Activated T-helper 2 cell treated with anti-CD3 and anti-CD28 coated beads, Interferon-gamma antibody, Interleukin-2, Interleukin-4, amounts not matched to agents 10 μg/mL and 5 μg/mL and 100 μg/mL, durations not matched to agents 14 hours and 24 hours and 36 hours (primary cell): Measurements from ENCODE around the gene OFD1. TPM values are rescaled to one million over a fixed set of nuclear protein-coding genes. Genes with fewer than 3 reads are reported as not detected.

Experiments
- DNase-seq: peaks from one replicate; pipeline ENCODE4 v3.0.0; 2021; ENCODE audit warnings: low spot score
- H3K27ac Mint-ChIP-seq: one replicate; pipeline ENCODE4 v1.8.0; 2021; ENCODE audit warnings: mixed read lengths
- H3K27me3 Mint-ChIP-seq: one replicate; pipeline ENCODE4 v1.8.0; 2021; ENCODE audit warnings: low read depth, mixed read lengths
- H3K36me3 Mint-ChIP-seq: one replicate; pipeline ENCODE4 v1.8.0; 2021; ENCODE audit warnings: low read depth, mixed read lengths
- H3K4me1 Mint-ChIP-seq: one replicate; pipeline ENCODE4 v1.8.0; 2021; ENCODE audit warnings: low read depth, mixed read lengths
- H3K4me3 Mint-ChIP-seq: one replicate; pipeline ENCODE4 v1.8.0; 2021; ENCODE audit warnings: low read depth, mild to moderate bottlenecking, moderate library complexity, mixed read lengths
- H3K9me3 Mint-ChIP-seq: one replicate; pipeline ENCODE4 v1.8.0; 2021; ENCODE audit warnings: mixed read lengths
- intact Hi-C: fragments of 100-400 bp; cut with micrococcal nuclease; formaldehyde crosslinking; loops from one replicate; pipeline ENCODE4 v1.15.1; 2023
- total RNA-seq: library from RNA; stranded (reverse); gene quantifications from 2 replicates; pipeline ENCODE4 v1.2.3, GENCODE V29; 2022

Gene OFD1
- total RNA-seq, 1 donor from 2014 or later = 21.0 TPM

GRCh38 chrX:13761606-13762414, 27.3 kb downstream of the OFD1 start:
- no peak overlapping the region for H3K27ac Mint-ChIP-seq

GRCh38 chrX:13763489-13763888, 28.9 kb downstream of the OFD1 start:
- Mint-ChIP-seq H3K4me1 (peaks cover 6% of the 10 kb centered on the region), H3K4me3 (no peak overlapping the region), H3K27ac (no peak overlapping the region), H3K36me3 (peaks cover 58% of the 10 kb centered on the region), H3K9me3 (no peaks in the 10 kb centered on the region), H3K27me3 (no peaks in the 10 kb centered on the region)
- intact Hi-C loops = no loop called here
- no peak for DNase-seq

More at GRCh38 chrX:13761606-13762414, 27.3 kb downstream of the OFD1 start:
- peaks cover 6% of the 10 kb centered on the region for H3K4me1 Mint-ChIP-seq
- intact Hi-C loops = no loop called here
- H3K36me3 Mint-ChIP-seq = peaks cover 57% of the 10 kb centered on the region
- H3K9me3 Mint-ChIP-seq = no peaks in the 10 kb centered on the region
- no peak overlapping the region for H3K4me3 Mint-ChIP-seq
- no peak for DNase-seq
- H3K27me3 Mint-ChIP-seq = no peaks in the 10 kb centered on the region

GRCh38 chrX:13764281-13764680, 29.7 kb downstream of the OFD1 start:
- H3K36me3 Mint-ChIP-seq = peaks cover 59% of the 10 kb centered on the region
- no peak for DNase-seq

GRCh38 chrX:13764765-13765164, 30.2 kb downstream of the OFD1 start:
- peaks cover 62% of the 10 kb centered on the region for H3K36me3 Mint-ChIP-seq
- DNase-seq = no peak
- H3K4me3 Mint-ChIP-seq = no peak overlapping the region
- peaks cover 4% of the 10 kb centered on the region for H3K4me1 Mint-ChIP-seq
- no peaks in the 10 kb centered on the region for H3K9me3 Mint-ChIP-seq
- no peak overlapping the region for H3K27ac Mint-ChIP-seq
- H3K27me3 Mint-ChIP-seq = no peaks in the 10 kb centered on the region
- intact Hi-C loops = no loop called here

More at GRCh38 chrX:13764281-13764680, 29.7 kb downstream of the OFD1 start:
- Mint-ChIP-seq H3K4me3 (no peak overlapping the region), H3K27me3 (no peaks in the 10 kb centered on the region), H3K4me1 (peaks cover 4% of the 10 kb centered on the region), H3K27ac (no peak overlapping the region), H3K9me3 (no peaks in the 10 kb centered on the region)
- intact Hi-C loops = no loop called here

GRCh38 chrX:13768939-13769338, 34.4 kb downstream of the OFD1 start:
- intact Hi-C loops = no loop called here
- H3K36me3 Mint-ChIP-seq = peaks cover 56% of the 10 kb centered on the region
- H3K27me3 Mint-ChIP-seq = no peaks in the 10 kb centered on the region
- H3K4me1 Mint-ChIP-seq = no peaks in the 10 kb centered on the region
- no peak overlapping the region for H3K4me3 Mint-ChIP-seq
- no peaks in the 10 kb centered on the region for H3K9me3 Mint-ChIP-seq
- DNase-seq = no peak
- H3K27ac Mint-ChIP-seq = no peak overlapping the region

GRCh38 chrX:13770013-13770535, 35.5 kb downstream of the OFD1 start:
- H3K36me3 Mint-ChIP-seq = peaks cover 61% of the 10 kb centered on the region
- H3K9me3 Mint-ChIP-seq = no peaks in the 10 kb centered on the region
- H3K4me3 Mint-ChIP-seq = no peak overlapping the region
- no peaks in the 10 kb centered on the region for H3K4me1 Mint-ChIP-seq
- H3K27me3 Mint-ChIP-seq = no peaks in the 10 kb centered on the region
- no peak for DNase-seq
- intact Hi-C loops = no loop called here
- H3K27ac Mint-ChIP-seq = no peak overlapping the region

- no peaks in the 10 kb centered on the region for H3K9me3 Mint-ChIP-seq
- H3K27me3 Mint-ChIP-seq = no peaks in the 10 kb centered on the region
- no peak overlapping the region for H3K27ac Mint-ChIP-seq
Measured at GRCh38 chrX:13774696-13775095, 40.1 kb downstream of the OFD1 start.

GRCh38 chrX:13775837-13776236, 41.3 kb downstream of the OFD1 start:
- no peak overlapping the region for H3K27ac Mint-ChIP-seq
- no peak for DNase-seq
- no peaks in the 10 kb centered on the region for H3K27me3 Mint-ChIP-seq
- peaks cover 22% of the 10 kb centered on the region for H3K36me3 Mint-ChIP-seq
- no peaks in the 10 kb centered on the region for H3K4me1 Mint-ChIP-seq
- intact Hi-C loops = no loop called here
- no peaks in the 10 kb centered on the region for H3K9me3 Mint-ChIP-seq
- no peak overlapping the region for H3K4me3 Mint-ChIP-seq

More at GRCh38 chrX:13774696-13775095, 40.1 kb downstream of the OFD1 start:
- Mint-ChIP-seq H3K4me3 (no peak overlapping the region), H3K36me3 (peaks cover 31% of the 10 kb centered on the region), H3K4me1 (no peaks in the 10 kb centered on the region)
- intact Hi-C loops = no loop called here
- DNase-seq = no peak

GRCh38 chrX:13776387-13776786, 41.8 kb downstream of the OFD1 start:
- intact Hi-C loops = no loop called here
- Mint-ChIP-seq H3K36me3 (peaks cover 22% of the 10 kb centered on the region), H3K4me3 (no peak overlapping the region), H3K27ac (no peak overlapping the region), H3K9me3 (no peaks in the 10 kb centered on the region), H3K27me3 (no peaks in the 10 kb centered on the region), H3K4me1 (no peaks in the 10 kb centered on the region)
- no peak for DNase-seq

- intact Hi-C loops = no loop called here
- Mint-ChIP-seq H3K4me3 (no peak overlapping the region), H3K27me3 (no peaks in the 10 kb centered on the region), H3K36me3 (peaks cover 14% of the 10 kb centered on the region), H3K9me3 (no peaks in the 10 kb centered on the region), H3K27ac (no peak overlapping the region), H3K4me1 (no peaks in the 10 kb centered on the region)
- DNase-seq = no peak
Measured at GRCh38 chrX:13778916-13779315, 44.4 kb downstream of the OFD1 start.

- peaks cover under 1% of the 10 kb centered on the region for H3K36me3 Mint-ChIP-seq
- H3K4me3 Mint-ChIP-seq = no peak overlapping the region
- no peak for DNase-seq
- H3K27ac Mint-ChIP-seq = no peak overlapping the region
- no peaks in the 10 kb centered on the region for H3K27me3 Mint-ChIP-seq
- intact Hi-C loops = no loop called here
- H3K9me3 Mint-ChIP-seq = no peaks in the 10 kb centered on the region
- no peaks in the 10 kb centered on the region for H3K4me1 Mint-ChIP-seq
Measured at GRCh38 chrX:13780868-13781427, 46.4 kb downstream of the OFD1 start.

GRCh38 chrX:13786048-13786447, 51.5 kb downstream of the OFD1 start:
- no peaks in the 10 kb centered on the region for H3K27me3 Mint-ChIP-seq
- intact Hi-C loops = no loop called here
- H3K27ac Mint-ChIP-seq = no peak overlapping the region
- H3K36me3 Mint-ChIP-seq = no peaks in the 10 kb centered on the region
- no peak for DNase-seq
- no peak overlapping the region for H3K4me3 Mint-ChIP-seq
- no peaks in the 10 kb centered on the region for H3K9me3 Mint-ChIP-seq
- H3K4me1 Mint-ChIP-seq = no peaks in the 10 kb centered on the region
